Measurements from ENCODE around the gene FCER1G.
"Not testable (repeated sequence)": the region's sequence is repeated elsewhere in the genome, so short reads cannot be mapped to it uniquely, and the experiment has no call there.

Gene FCER1G

GRCh38 chr1:161209790-161210409 lies 5.2 kb upstream of the FCER1G start:
- peak; percentile 84 for DNase-seq

GRCh38 chr1:161214369-161214768 lies 726 bp upstream of the FCER1G start:
- DNase-seq: no peak

- no peak for DNase-seq
These were observed 2.0 kb downstream of the FCER1G start for GRCh38 chr1:161216945-161217712.

GRCh38 chr1:161217831-161218230 lies 2.7 kb downstream of the FCER1G start:
- no peak for DNase-seq

GRCh38 chr1:161218301-161219077 lies 3.4 kb downstream of the FCER1G start:
- no peak for DNase-seq

- DNase-seq: no peak
These were observed 4.2 kb downstream of the FCER1G start for GRCh38 chr1:161219078-161219892.

GRCh38 chr1:161220002-161220401 lies 4.9 kb downstream of the FCER1G start:
- DNase-seq: no peak

- DNase-seq: no peak
These were observed 7.3 kb downstream of the FCER1G start for GRCh38 chr1:161222175-161223019.

GRCh38 chr1:161223805-161224694 lies 9.0 kb downstream of the FCER1G start:
- DNase-seq: no peak

GRCh38 chr1:161224695-161225087 lies 9.6 kb downstream of the FCER1G start:
- DNase-seq: not testable (repeated sequence)

- no peak for DNase-seq
These were observed 10.1 kb downstream of the FCER1G start for GRCh38 chr1:161225178-161225533.

GRCh38 chr1:161225534-161226319 lies 10.6 kb downstream of the FCER1G start, which contains the start of gene TOMM40L:
TOMM40L (plus strand) TSS chr1:161226060; CDS start chr1:161226490, 430 bp downstream.
- peak; percentile 89 for DNase-seq

GRCh38 chr1:161226320-161226711 lies 11.2 kb downstream of the FCER1G start:
- DNase-seq: peak; percentile 22

- DNase-seq: no peak
These were observed 11.7 kb downstream of the FCER1G start for GRCh38 chr1:161226759-161227158.

GRCh38 chr1:161227196-161227871 lies 12.2 kb downstream of the FCER1G start:
- peak; percentile 95 for DNase-seq

- DNase-seq: no peak
These were observed 12.9 kb downstream of the FCER1G start for GRCh38 chr1:161228032-161228431.

GRCh38 chr1:161229896-161230295 lies 14.8 kb downstream of the FCER1G start:
- no peak for DNase-seq

- DNase-seq: no peak
These were observed 15.7 kb downstream of the FCER1G start for GRCh38 chr1:161230762-161231161.

- DNase-seq: no peak
These were observed 18.0 kb downstream of the FCER1G start for GRCh38 chr1:161233102-161233501.

Measured in stimulated activated CD4-positive, alpha-beta T cell treated with anti-CD3 and anti-CD28 coated beads, Interleukin-15, amount 100 ng/mL, for 24 hours (primary cell).